PFSK-1 (cell line): ENCODE results near the gene ROBO1.

Experiments
- FOXP2 ChIP-seq: optimal IDR thresholded peaks from 2 replicates; pipeline ENCODE3; 2011; ENCODE audit warnings: borderline replicate concordance, control low read depth, inconsistent platforms; ENCODE audit not compliant: insufficient read depth; ENCODE audit errors: extremely low read length, extremely low read depth
- POLR2AphosphoS5 ChIP-seq: IDR thresholded peaks from 2 replicates; pipeline ENCODE4 v1.6.1; 2012; ENCODE audit warnings: low read depth, mild to moderate bottlenecking, control low read depth, low read length, moderate library complexity
- TAF1 ChIP-seq: IDR thresholded peaks from 2 replicates; pipeline ENCODE4 v1.6.1; 2012; ENCODE audit warnings: low read length, control low read depth, borderline replicate concordance; ENCODE audit not compliant: insufficient read depth
- TF ChIP-seq, protein P1 (sequence below), 2 experiments: IDR thresholded peaks; 2 replicates each; pipeline versions ENCODE4 v1.6.1 to v1.8.0; 2011 to 2012; ENCODE audit warnings: low read depth in 2 of 2, low read length in 2 of 2, control low read depth in 1 of 2, inconsistent platforms in 1 of 2, mild to moderate bottlenecking in 1 of 2, moderate library complexity in 1 of 2; ENCODE audit not compliant: insufficient read depth in 1 of 2

DNA sequence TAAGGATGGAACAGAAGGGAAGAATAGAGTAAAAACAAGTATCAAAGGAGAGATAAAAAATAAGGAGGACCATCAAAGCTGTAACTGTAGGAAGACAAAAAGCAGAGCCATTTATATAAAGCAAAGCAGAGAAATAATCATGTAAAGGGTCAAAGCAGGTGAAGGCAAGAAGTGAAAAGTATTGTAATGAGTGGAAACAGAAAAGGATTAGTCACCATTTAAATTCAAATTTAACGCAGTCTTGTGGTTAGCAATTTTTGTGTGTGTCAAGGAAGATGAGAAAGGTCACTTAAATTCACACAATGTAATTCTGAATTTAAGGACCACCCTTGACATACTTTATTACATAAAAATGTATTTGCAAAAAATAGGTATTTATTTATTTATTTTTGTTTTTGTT is 567.8 kb downstream of the ROBO1 start:
- TF ChIP-seq FOXP2 (no peak), POLR2AphosphoS5 (no peak), TAF1 (no peak)
- TF ChIP-seq, protein P1, sequence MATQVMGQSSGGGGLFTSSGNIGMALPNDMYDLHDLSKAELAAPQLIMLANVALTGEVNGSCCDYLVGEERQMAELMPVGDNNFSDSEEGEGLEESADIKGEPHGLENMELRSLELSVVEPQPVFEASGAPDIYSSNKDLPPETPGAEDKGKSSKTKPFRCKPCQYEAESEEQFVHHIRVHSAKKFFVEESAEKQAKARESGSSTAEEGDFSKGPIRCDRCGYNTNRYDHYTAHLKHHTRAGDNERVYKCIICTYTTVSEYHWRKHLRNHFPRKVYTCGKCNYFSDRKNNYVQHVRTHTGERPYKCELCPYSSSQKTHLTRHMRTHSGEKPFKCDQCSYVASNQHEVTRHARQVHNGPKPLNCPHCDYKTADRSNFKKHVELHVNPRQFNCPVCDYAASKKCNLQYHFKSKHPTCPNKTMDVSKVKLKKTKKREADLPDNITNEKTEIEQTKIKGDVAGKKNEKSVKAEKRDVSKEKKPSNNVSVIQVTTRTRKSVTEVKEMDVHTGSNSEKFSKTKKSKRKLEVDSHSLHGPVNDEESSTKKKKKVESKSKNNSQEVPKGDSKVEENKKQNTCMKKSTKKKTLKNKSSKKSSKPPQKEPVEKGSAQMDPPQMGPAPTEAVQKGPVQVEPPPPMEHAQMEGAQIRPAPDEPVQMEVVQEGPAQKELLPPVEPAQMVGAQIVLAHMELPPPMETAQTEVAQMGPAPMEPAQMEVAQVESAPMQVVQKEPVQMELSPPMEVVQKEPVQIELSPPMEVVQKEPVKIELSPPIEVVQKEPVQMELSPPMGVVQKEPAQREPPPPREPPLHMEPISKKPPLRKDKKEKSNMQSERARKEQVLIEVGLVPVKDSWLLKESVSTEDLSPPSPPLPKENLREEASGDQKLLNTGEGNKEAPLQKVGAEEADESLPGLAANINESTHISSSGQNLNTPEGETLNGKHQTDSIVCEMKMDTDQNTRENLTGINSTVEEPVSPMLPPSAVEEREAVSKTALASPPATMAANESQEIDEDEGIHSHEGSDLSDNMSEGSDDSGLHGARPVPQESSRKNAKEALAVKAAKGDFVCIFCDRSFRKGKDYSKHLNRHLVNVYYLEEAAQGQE (IDR thresholded peaks at IDR 0.05; ENCODE audit: insufficient read depth in 1 of 2, low read depth in 2 of 2, low read length in 2 of 2), result no peak
